Ovary (tissue), 3 donors: ENCODE data around the gene CDC14A.

ENCODE experiments used
- EP300 ChIP-seq: sonication (generic); formaldehyde crosslinking; IDR thresholded peaks from one replicate; pipeline ENCODE4 v1.6.1; 2017; ENCODE audit warnings: antibody characterized with exemption
- POLR2A ChIP-seq: fragments of 450-650 bp; IDR thresholded peaks from one replicate; pipeline ENCODE4 v1.6.1; 2017; ENCODE audit warnings: antibody characterized with exemption, mild to moderate bottlenecking, moderate library complexity
- TF ChIP-seq, protein P1 (sequence below), 3 donors: fragments of 450-650 bp in 2 of 3; fragments of 200-600 bp in 1 of 3; IDR thresholded peaks; one replicate each; pipeline versions ENCODE4 v1.5.1 to v1.8.0; 2016 to 2022; ENCODE audit warnings: antibody characterized with exemption in 3 of 3, mild to moderate bottlenecking in 1 of 3
- donor health status: DM: no; HTN: no; CAD: no.

DNA sequence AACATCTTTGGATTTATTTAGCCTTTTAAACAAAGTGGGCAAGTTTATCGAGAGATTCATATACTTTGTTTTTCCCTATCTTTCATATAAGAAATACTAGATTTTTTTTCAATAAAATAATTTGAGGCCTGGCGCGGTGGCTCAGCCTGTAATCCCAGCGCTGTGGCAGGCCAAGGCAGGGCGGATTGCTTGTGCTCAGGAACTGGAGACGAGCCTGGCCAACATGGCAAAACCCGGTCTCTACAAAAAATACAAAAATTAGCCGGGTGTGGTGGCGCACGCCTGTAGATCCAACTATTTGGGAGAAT is 1.6 kb upstream of the CDC14A start:
- TF ChIP-seq, protein P1, sequence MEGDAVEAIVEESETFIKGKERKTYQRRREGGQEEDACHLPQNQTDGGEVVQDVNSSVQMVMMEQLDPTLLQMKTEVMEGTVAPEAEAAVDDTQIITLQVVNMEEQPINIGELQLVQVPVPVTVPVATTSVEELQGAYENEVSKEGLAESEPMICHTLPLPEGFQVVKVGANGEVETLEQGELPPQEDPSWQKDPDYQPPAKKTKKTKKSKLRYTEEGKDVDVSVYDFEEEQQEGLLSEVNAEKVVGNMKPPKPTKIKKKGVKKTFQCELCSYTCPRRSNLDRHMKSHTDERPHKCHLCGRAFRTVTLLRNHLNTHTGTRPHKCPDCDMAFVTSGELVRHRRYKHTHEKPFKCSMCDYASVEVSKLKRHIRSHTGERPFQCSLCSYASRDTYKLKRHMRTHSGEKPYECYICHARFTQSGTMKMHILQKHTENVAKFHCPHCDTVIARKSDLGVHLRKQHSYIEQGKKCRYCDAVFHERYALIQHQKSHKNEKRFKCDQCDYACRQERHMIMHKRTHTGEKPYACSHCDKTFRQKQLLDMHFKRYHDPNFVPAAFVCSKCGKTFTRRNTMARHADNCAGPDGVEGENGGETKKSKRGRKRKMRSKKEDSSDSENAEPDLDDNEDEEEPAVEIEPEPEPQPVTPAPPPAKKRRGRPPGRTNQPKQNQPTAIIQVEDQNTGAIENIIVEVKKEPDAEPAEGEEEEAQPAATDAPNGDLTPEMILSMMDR (IDR thresholded peaks at IDR 0.05), result no peak
- no peak for TF ChIP-seq POLR2A
- TF ChIP-seq EP300, result no peak
